ENCODE results near the gene DDX23.

The DDX23 gene

GRCh38 chr12:48822139-48822538 lies 29.8 kb downstream of the DDX23 start:
- DNase-seq, result no peak

- no peak for DNase-seq
Measured at GRCh38 chr12:48819986-48820725, 31.8 kb downstream of the DDX23 start.

- DNase-seq, result peak; percentile 47
Measured at GRCh38 chr12:48818831-48819590, 33.0 kb downstream of the DDX23 start.

DNA sequence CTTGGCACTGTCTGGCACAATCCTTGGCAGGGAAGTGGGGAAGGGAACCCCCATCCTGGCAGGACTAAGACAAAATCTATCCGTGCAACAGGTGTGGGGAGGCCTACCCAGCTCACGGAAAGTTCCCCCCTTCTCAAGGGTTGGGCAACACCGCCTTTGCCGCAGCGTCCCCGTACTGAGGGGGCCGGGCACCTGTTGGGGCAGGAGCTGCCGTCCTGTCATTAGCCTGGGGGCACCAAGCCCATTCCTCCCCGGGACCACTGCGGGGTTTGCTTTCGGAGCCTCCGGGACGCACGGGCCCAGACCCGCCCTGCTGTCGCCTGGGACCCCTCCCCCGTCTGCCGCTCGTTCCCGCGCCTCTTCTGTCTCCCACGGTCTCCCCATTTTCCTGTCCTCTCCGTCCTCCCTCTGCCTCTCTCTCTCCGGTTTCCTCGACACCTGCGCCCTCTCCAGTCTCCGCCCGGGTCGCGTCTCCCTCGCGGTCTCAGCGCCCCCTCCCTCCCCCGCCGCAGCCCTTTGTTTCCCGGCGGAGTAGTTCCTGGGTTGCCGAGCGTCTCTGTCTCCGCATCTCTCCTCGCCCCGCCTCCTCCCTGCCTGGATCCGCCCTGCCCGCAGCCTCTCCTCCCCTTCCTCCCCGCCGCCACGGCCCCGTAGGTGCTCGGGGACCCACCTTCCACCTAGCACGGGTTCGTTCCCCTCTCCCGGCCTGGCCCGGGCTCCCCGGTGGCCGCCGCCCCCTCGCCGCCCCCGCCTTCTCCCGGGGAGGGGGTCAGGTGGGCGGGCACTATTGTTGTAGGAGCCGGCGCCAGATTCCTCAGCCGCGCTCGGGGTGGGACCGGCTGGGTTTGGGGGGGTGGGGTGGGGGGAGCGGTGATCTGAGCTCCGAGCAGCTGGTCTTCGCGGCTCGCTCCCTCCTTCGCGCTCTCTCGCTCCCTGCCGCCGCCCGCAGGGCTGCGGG lies 33.8 kb downstream of the DDX23 start, which contains the start of gene CACNB3:
TSS of gene CACNB3 (plus strand) at position 624 of the 958 bp plus-strand sequence. CDS start 434 bp downstream, outside the sequence.
- peak; percentile 89 for DNase-seq

GRCh38 chr12:48816143-48816854 lies 35.7 kb downstream of the DDX23 start:
- no peak for DNase-seq

- DNase-seq, result peak; percentile 31
Measured at GRCh38 chr12:48815126-48816110, 36.5 kb downstream of the DDX23 start.

DNA sequence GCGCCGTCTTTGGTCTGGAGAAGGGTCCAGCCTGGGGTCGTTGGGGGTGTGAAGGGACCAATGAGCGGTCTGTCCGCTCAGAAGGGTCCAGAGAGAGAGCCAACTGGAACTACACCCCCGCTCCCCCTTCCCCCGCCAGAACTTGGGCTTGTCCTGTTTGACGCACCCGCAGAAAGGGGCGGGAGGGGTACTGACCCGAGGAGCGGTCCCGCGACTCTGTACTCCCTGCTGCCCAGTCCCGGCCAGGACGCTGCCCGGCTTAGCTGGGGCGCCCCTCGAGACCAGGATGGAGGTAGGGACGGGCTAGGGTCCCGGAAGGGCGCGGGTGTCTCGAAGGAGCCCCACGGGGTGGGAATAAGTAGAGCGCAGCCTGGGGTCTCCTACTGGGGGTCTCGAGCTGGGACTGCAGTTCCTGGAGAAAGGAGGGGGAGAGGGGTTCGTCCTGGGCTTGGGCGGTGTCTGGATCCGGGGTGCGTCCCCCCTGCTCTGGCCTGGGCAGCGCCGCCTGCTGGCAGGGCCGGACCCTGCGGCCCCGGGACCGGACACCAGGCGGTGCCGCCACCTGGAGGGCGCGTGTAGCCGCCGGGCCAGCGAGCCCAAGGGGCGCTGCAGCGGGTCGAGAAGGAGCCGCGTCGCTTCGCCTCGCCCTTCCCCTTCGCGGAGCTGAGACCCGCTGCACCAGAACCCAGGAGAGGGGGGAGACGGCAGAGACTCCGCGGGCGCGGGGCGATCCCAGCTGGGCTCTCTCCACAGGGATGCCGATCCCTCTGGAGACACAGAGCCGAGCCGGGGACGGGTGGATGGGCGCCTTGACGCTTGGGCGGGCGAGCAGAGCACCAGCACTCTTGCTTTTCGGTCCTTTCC lies 37.5 kb downstream of the DDX23 start:
- peak; percentile 80 for DNase-seq

GRCh38 chr12:48813465-48814261 lies 38.3 kb downstream of the DDX23 start:
- no peak for DNase-seq

- DNase-seq, result no peak
Measured at GRCh38 chr12:48812389-48812788, 39.6 kb downstream of the DDX23 start.

- DNase-seq, result no peak
Measured at GRCh38 chr12:48811437-48812090, 40.4 kb downstream of the DDX23 start.

DNA sequence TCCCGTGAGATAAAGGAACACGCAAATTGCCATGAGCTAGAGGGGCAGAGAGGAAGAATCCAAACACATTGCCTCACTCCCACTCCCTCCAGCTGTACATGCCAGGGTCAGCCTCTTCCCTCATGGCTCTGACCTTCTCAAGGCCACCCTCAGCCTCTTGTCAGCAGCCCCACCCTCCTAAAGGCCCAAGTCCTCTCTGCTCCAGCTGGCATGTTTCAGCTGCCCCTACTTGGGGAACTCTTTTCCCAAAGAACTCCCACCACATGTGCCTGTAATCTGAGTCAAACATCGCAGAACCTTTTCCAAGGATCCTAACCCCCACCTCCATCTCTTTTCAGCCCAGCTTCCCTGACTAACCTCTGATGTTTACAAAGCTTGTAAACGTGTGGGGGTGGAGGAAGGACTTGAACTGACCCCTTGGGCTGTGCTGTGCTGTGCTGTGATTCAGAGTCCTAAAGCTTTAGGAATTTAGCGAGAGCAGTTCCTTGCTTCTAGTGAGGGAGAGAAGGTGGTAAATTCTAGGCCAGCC lies 41.0 kb downstream of the DDX23 start:
- DNase-seq, result no peak

- no peak for DNase-seq
Measured at GRCh38 chr12:48807981-48808380, 44.0 kb downstream of the DDX23 start.

DNA sequence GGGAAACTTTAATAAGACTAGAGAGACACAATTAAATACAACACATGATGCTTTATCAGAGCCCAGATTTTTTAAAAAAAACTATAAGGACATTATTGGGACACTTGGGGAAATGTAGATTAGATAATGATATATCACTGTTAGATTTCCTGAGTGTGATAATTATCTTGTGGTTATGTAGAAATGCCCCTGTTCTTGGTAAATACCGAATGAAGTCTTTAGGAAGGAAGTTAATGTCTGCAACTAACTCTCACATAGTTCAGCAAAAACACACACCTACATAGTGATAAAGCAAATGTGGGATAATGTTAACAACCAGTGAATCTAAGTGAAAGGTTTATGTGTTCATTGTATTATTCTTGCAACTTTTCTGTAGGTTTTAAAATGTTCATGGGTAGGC lies 48.3 kb downstream of the DDX23 start:
- no peak for DNase-seq

GRCh38 chr12:48800971-48801370 lies 51.0 kb downstream of the DDX23 start:
- DNase-seq, result no peak

GRCh38 chr12:48800457-48800856 lies 51.5 kb downstream of the DDX23 start:
- no peak for DNase-seq

- no peak for DNase-seq
Measured at GRCh38 chr12:48796976-48797375, 55.0 kb downstream of the DDX23 start.

GRCh38 chr12:48795550-48796455 lies 56.2 kb downstream of the DDX23 start:
- peak; percentile 58 for DNase-seq
